Measurements from ENCODE around the gene EMD. TPM values are rescaled to one million over a fixed set of nuclear protein-coding genes. Genes with fewer than 3 reads are reported as not detected.

EMD gene
- total and polyA plus RNA-seq, 10 of the 15 experiments (the other 5 are each of a cell fraction or from before 2014, with no cell fraction given): 0.76 to 100 (median 43.2) TPM

DNA sequence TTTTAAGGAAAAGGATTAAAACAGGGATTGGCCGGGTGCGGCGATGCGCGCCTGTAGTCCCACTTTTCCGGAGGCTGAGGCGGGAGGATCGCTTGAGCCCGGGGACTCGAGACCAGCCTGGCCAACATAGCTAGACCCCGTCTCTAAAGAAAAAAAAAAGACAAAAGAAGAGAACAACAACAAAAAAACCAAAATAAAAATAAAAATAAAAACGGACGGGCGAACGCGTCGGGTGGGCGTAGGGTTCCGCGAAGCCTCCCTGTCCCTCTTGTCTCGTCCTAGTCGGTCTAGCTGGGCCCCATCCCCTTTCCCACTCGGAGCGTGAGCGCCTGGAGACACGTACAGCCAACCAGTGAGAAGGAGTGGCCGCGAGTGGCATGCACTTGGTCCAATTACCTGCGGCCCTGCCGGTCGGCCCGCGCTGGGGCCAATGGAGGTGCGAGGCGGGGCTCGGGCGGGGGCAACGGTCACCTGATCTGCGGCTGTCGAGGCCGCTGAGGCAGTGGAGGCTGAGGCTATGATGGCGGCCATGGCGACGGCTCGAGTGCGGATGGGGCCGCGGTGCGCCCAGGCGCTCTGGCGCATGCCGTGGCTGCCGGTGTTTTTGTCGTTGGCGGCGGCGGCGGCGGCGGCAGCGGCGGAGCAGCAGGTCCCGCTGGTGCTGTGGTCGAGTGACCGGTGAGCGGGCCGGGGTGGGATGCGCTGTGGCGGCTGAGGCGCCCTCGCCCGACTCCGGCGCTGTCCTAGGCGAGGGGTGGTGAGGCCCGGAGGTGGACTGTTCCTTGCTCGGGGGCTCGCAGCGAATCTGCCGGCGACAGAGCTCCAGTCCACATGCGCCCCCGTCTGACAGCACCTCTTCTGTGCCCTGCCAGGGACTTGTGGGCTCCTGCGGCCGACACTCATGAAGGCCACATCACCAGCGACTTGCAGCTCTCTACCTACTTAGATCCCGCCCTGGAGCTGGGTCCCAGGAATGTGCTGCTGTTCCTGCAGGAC is 49.4 kb downstream of the EMD start, which contains the start of gene ATP6AP1 (continued):
- TF ChIP-seq, protein P1, sequence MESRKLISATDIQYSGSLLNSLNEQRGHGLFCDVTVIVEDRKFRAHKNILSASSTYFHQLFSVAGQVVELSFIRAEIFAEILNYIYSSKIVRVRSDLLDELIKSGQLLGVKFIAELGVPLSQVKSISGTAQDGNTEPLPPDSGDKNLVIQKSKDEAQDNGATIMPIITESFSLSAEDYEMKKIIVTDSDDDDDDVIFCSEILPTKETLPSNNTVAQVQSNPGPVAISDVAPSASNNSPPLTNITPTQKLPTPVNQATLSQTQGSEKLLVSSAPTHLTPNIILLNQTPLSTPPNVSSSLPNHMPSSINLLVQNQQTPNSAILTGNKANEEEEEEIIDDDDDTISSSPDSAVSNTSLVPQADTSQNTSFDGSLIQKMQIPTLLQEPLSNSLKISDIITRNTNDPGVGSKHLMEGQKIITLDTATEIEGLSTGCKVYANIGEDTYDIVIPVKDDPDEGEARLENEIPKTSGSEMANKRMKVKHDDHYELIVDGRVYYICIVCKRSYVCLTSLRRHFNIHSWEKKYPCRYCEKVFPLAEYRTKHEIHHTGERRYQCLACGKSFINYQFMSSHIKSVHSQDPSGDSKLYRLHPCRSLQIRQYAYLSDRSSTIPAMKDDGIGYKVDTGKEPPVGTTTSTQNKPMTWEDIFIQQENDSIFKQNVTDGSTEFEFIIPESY (IDR thresholded peaks at IDR 0.05): no peak
- TF ChIP-seq SREBF1 (IDR thresholded peaks at IDR 0.05; ENCODE audit: low read length): no peak
- no peak for TF ChIP-seq HDAC2 (IDR thresholded peaks at IDR 0.05)
- no peak for TF ChIP-seq ZSCAN29 (IDR thresholded peaks at IDR 0.05)
- no peak for TF ChIP-seq SIX5 (IDR thresholded peaks at IDR 0.05; ENCODE audit: low read depth, low read length, severe bottlenecking)
- TF ChIP-seq, protein P2, sequence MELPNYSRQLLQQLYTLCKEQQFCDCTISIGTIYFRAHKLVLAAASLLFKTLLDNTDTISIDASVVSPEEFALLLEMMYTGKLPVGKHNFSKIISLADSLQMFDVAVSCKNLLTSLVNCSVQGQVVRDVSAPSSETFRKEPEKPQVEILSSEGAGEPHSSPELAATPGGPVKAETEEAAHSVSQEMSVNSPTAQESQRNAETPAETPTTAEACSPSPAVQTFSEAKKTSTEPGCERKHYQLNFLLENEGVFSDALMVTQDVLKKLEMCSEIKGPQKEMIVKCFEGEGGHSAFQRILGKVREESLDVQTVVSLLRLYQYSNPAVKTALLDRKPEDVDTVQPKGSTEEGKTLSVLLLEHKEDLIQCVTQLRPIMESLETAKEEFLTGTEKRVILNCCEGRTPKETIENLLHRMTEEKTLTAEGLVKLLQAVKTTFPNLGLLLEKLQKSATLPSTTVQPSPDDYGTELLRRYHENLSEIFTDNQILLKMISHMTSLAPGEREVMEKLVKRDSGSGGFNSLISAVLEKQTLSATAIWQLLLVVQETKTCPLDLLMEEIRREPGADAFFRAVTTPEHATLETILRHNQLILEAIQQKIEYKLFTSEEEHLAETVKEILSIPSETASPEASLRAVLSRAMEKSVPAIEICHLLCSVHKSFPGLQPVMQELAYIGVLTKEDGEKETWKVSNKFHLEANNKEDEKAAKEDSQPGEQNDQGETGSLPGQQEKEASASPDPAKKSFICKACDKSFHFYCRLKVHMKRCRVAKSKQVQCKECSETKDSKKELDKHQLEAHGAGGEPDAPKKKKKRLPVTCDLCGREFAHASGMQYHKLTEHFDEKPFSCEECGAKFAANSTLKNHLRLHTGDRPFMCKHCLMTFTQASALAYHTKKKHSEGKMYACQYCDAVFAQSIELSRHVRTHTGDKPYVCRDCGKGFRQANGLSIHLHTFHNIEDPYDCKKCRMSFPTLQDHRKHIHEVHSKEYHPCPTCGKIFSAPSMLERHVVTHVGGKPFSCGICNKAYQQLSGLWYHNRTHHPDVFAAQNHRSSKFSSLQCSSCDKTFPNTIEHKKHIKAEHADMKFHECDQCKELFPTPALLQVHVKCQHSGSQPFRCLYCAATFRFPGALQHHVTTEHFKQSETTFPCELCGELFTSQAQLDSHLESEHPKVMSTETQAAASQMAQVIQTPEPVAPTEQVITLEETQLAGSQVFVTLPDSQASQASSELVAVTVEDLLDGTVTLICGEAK (IDR thresholded peaks at IDR 0.05; ENCODE audit: borderline replicate concordance): no peak; the same call in 1 of the 2 replicates
- TF ChIP-seq SMAD1 (IDR thresholded peaks at IDR 0.05; ENCODE audit: low read depth, partially characterized antibody): no peak
